Measurements from ENCODE around the gene TBCCD1. TPM values are rescaled to one million over a fixed set of nuclear protein-coding genes. Genes with fewer than 3 reads are reported as not detected.
"Not testable (repeated sequence)": the region's sequence is repeated elsewhere in the genome, so short reads cannot be mapped to it uniquely, and the experiment has no call there.

TBCCD1 gene
- total RNA-seq, 1 donor from 2014 or later, result 17.7 TPM

DNA sequence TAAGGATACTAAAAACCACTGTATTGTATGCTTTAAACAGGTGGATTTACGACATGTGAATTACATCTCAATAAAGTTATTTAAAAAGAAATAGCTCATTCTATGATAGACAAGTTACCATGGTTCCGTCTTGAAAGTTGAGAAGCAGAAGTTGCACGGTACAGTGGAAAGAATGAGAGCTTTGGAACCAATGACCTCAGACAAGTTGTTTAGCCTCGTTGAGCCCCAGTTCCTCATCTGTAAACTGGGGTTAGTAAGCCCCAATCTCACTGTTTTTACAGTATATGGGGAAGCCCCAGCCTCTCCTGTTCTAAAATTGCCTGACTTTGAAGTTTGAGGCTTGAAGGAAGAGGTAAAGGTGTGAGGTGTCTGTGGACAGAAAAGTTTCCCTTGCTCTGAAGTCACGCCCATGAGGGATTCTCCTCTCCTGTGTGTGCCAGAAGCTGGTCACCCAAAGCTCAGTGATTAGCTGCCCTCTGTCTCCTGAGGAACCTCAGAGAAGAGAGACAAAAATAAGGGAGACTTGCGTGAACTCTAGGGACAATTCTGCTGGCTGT, 32.9 kb downstream of the TBCCD1 start:
- peaks cover 42% of the 10 kb centered on the region for H3K4me1 Mint-ChIP-seq (ENCODE audit: low read depth)
- no peaks in the 10 kb centered on the region for H3K9me3 Mint-ChIP-seq
- no peaks in the 10 kb centered on the region for H3K27me3 Mint-ChIP-seq (ENCODE audit: low read depth)
- intact Hi-C loops (cut with micrococcal nuclease), result loop anchor here (1.0 to 10.0 kb wide), 5 partner anchors 37 to 557 kb away; partner anchors contain the start of genes AHSG and DNAJB11
- H3K4me3 Mint-ChIP-seq (ENCODE audit: low read depth), result peak overlapping the region; percentile 57
- peaks cover 6% of the 10 kb centered on the region for H3K36me3 Mint-ChIP-seq (ENCODE audit: low read depth)
- peak overlapping the region; percentile 90 for H3K27ac Mint-ChIP-seq
- DNase-seq (ENCODE audit: low spot score), result peak; percentile 14

DNA sequence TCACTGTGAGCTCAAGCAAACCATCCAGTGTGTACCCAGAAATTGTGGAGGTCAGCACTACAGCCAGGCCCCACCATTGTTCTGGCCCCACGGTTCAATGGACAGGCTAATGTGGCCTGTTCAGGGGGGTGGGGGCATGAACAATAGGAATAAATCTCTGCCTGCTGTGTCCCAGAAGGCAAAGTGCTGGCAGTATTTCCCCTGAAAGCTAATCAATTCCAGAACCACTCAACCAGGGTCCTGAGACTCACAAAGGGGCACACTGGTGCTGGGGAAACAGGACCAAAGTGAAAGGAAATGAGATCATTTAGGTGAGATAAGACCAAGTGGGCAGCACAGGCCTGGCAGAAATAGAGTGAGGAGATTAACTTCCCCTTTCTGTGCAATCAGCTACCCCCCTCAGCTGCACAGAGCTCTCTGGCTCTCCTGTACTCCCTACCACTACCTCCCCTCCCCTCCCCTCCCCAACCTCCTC, 34.5 kb downstream of the TBCCD1 start:
- no peak for DNase-seq (ENCODE audit: low spot score)
- H3K27me3 Mint-ChIP-seq (ENCODE audit: low read depth), result no peaks in the 10 kb centered on the region
- H3K4me1 Mint-ChIP-seq (ENCODE audit: low read depth), result peaks cover 39% of the 10 kb centered on the region
- H3K4me3 Mint-ChIP-seq (ENCODE audit: low read depth), result no peak overlapping the region
- no peaks in the 10 kb centered on the region for H3K9me3 Mint-ChIP-seq
- H3K36me3 Mint-ChIP-seq (ENCODE audit: low read depth), result no peaks in the 10 kb centered on the region
- H3K27ac Mint-ChIP-seq, result peak overlapping the region; percentile 21
- intact Hi-C loops (cut with micrococcal nuclease), result loop anchor here (10.0 kb wide), 2 partner anchors 82 to 118 kb away; partner anchors contain the start of gene AHSG

DNA sequence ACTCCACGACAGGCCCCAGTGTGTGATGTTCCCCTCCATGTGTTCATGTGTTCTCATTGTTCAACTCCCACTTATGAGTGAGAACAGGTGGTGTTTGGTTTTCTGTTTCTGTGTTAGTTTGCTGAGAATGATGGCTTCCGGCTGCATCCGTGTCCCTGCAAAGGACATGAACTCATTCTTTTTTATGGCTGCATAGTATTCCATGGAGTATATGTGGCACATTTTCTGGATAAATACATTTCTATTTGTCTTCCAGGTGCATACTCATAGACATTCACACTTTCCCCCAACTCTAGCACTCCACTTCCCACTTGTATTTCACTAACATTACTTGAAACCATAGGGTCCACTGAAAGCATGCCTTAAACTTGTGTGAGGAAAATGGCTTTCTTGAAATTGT, 35.4 kb downstream of the TBCCD1 start:
- intact Hi-C loops (cut with micrococcal nuclease), result loop anchor here (10.0 kb wide), 2 partner anchors 83 to 117 kb away; partner anchors contain the start of gene AHSG
- H3K27me3 Mint-ChIP-seq (ENCODE audit: low read depth); H3K27ac Mint-ChIP-seq; H3K36me3 Mint-ChIP-seq (ENCODE audit: low read depth); H3K9me3 Mint-ChIP-seq; DNase-seq (ENCODE audit: low spot score); H3K4me3 Mint-ChIP-seq (ENCODE audit: low read depth): not testable (repeated sequence)
- H3K4me1 Mint-ChIP-seq (ENCODE audit: low read depth), result peaks cover 33% of the 10 kb centered on the region

DNA sequence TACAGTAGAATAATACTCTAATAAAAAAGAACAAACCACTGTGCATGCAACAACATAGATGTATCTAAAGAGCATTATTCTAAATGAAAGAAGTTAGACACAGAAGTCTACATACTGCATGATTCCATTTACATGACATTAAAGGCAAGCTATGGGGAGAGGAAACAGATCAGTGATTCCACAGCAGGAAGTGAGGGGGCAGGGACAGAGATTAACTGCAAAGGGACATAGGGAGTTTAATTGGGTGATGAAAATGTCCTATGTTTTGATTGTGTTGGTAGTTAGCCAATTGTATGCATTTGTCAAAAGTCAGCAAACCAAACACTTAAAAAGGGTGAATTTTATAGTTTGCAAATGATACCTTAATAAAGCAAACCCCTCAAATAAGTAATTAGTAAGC, 36.7 kb downstream of the TBCCD1 start:
- Mint-ChIP-seq H3K4me3 (ENCODE audit: low read depth) (no peak overlapping the region), H3K36me3 (ENCODE audit: low read depth) (no peaks in the 10 kb centered on the region), H3K27ac (no peak overlapping the region), H3K9me3 (no peaks in the 10 kb centered on the region), H3K4me1 (ENCODE audit: low read depth) (peaks cover 26% of the 10 kb centered on the region), H3K27me3 (ENCODE audit: low read depth) (no peaks in the 10 kb centered on the region)
- DNase-seq (ENCODE audit: low spot score), result no peak
- intact Hi-C loops (cut with micrococcal nuclease), result loop anchor here (10.0 kb wide), 2 partner anchors 84 to 116 kb away; partner anchors contain the start of gene AHSG

DNA sequence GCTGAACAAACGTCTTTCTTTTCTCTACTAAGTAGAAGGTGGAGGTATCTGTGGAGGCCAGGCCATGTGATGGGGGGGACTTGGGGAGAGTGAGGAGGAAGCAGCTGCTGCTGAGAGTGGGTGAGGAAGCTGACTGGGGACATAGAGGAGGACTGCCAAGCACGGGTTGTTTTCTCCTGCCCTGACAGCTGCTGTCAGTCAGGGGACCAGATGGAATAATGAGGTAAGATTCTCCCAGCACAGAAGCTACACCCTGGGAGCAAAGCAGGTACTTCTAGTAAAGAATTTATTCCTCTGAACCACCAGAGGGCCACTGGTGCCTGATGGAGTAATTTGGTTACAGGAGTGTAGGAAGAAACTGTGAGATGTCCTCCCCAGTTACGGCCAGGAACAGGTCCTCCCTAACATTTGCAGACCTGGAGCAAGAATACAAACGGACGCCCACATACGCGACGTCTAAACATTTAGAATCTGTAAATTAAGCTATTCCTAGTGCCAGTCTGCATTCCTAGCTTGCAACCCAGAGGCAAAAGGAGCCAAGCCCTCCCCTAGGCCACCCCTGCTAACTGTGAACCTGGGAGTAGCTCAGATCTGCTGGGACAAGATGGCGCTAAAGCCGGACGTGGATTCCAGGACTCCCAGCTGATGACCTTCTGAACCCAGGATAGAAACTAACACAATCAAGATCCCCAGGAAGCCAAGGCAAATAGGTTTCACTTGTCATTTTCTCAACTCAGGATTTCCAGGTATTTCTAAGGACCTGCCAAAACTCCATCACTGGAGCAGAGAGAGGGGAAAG, 37.7 kb downstream of the TBCCD1 start:
- H3K4me3 Mint-ChIP-seq (ENCODE audit: low read depth), result no peak overlapping the region
- no peaks in the 10 kb centered on the region for H3K36me3 Mint-ChIP-seq (ENCODE audit: low read depth)
- DNase-seq (ENCODE audit: low spot score), result no peak
- intact Hi-C loops (cut with micrococcal nuclease), result no loop called here
- no peak overlapping the region for H3K27ac Mint-ChIP-seq
- H3K27me3 Mint-ChIP-seq (ENCODE audit: low read depth), result no peaks in the 10 kb centered on the region
- H3K4me1 Mint-ChIP-seq (ENCODE audit: low read depth), result peaks cover 17% of the 10 kb centered on the region
- H3K9me3 Mint-ChIP-seq, result no peaks in the 10 kb centered on the region

DNA sequence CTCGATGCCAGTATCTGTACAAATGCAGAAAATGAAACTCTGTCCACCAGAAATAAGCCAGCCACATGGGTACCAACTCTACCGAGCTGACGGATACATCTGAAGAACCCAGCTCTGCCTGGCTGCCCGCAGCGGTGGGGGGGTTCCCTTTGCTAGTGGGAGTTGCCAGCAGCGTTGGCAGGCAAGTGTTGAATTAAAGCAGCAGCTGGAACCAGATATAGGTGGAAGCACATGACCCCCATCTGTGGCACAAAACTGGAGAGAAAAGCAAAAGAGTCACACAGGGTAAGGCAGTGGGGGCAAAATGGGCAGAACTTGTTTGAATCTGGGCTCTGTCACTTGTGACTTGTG, 40.9 kb downstream of the TBCCD1 start:
- Mint-ChIP-seq H3K36me3 (ENCODE audit: low read depth) (no peaks in the 10 kb centered on the region), H3K27me3 (ENCODE audit: low read depth) (no peaks in the 10 kb centered on the region), H3K4me1 (ENCODE audit: low read depth) (peaks cover 14% of the 10 kb centered on the region), H3K4me3 (ENCODE audit: low read depth) (no peak overlapping the region), H3K9me3 (no peaks in the 10 kb centered on the region), H3K27ac (no peak overlapping the region)
- no peak for DNase-seq (ENCODE audit: low spot score)
- intact Hi-C loops (cut with micrococcal nuclease), result no loop called here

DNA sequence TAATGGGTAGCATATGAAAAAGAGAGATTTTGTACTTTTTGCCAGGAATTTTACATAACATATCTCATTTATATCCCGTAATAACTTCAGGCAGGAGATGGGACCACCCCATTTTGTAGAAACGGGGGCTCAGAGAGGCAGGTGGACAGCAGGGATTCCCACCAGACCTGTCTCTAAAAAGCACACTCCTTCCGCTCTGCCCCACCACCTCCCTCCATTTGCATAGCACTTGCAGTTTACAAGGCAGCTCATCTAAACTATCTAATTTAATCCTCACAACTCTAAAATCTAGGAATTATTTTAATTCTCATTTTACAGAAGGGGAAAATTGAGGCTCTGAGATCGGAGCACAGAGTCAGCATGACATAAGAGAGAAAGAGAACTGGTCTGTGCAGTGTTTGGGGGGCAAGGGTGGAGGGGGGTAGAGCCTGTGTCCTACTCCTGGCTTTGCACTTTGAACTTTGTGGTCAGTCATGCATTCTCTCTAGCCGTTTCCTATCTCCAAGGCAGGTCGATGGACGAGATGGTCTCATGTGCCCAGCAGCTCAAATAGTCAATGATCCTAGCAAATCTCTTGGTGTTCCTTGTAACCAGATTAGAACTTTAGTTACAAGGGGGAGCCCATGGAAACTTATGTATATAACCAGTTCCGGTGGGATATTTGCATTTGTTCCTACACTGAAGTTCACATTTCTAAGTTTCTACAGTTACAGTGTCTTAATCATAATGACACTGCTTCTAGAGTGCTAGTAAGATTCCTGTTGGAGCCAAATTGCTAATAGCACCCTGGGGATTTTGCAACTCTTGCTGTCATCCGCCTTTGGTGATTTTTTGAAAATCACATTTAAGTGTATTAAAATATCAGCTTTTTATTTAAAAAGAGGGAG, 41.5 kb downstream of the TBCCD1 start:
- Mint-ChIP-seq H3K27me3 (ENCODE audit: low read depth) (no peaks in the 10 kb centered on the region), H3K27ac (no peak overlapping the region), H3K9me3 (no peaks in the 10 kb centered on the region), H3K4me3 (ENCODE audit: low read depth) (no peak overlapping the region), H3K36me3 (ENCODE audit: low read depth) (no peaks in the 10 kb centered on the region), H3K4me1 (ENCODE audit: low read depth) (peaks cover 14% of the 10 kb centered on the region)
- intact Hi-C loops (cut with micrococcal nuclease), result no loop called here
- DNase-seq (ENCODE audit: low spot score), result no peak

DNA sequence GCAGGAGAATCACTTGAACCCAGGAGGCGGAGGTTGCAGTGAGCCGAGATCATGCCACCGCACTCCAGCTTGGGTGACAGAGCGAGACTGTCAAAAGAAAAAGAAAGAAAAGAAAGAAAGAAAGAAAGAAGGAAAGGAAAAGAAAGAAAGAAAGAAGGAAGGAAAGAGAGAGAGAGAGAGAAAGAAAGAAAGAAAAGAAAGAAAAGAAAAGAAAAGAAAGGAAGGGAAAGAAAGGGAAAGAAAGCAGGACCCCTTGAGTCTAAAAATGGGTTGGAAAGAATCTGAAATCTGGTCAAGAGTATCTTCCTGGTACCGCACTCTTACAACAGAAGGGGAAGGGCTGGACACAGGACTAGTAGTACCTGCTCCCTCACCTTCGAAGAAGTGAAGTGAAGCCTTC, 42.5 kb downstream of the TBCCD1 start:
- Mint-ChIP-seq H3K4me3 (ENCODE audit: low read depth) (no peak overlapping the region), H3K4me1 (ENCODE audit: low read depth) (peaks cover 16% of the 10 kb centered on the region), H3K36me3 (ENCODE audit: low read depth) (no peaks in the 10 kb centered on the region), H3K27ac (no peak overlapping the region), H3K27me3 (ENCODE audit: low read depth) (no peaks in the 10 kb centered on the region), H3K9me3 (no peaks in the 10 kb centered on the region)
- DNase-seq (ENCODE audit: low spot score), result no peak
- intact Hi-C loops (cut with micrococcal nuclease), result no loop called here

DNA sequence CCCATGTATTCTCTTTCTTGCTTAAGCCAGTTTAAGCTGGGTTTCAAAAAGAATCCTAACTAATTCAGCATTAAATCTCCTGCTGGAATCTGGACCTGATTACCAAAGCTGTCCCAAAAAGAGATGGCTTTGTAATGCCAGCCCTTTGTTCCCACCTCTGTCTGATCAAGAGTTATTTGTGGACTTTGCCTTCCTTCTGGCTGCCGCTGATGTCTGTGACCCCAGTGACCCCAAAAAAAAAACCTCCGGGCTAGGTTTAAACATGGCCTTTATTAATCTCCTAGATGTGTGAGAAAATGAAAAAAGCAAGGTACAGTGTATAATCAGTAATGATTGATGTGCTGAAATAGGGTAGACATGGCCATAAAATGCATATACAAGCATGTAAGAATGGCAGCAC, 43.7 kb downstream of the TBCCD1 start:
- H3K4me1 Mint-ChIP-seq (ENCODE audit: low read depth), result peaks cover 23% of the 10 kb centered on the region
- H3K27me3 Mint-ChIP-seq (ENCODE audit: low read depth), result no peaks in the 10 kb centered on the region
- H3K4me3 Mint-ChIP-seq (ENCODE audit: low read depth), result no peak overlapping the region
- intact Hi-C loops (cut with micrococcal nuclease), result no loop called here
- H3K9me3 Mint-ChIP-seq, result no peaks in the 10 kb centered on the region
- no peaks in the 10 kb centered on the region for H3K36me3 Mint-ChIP-seq (ENCODE audit: low read depth)
- H3K27ac Mint-ChIP-seq, result no peak overlapping the region
- DNase-seq (ENCODE audit: low spot score), result no peak

DNA sequence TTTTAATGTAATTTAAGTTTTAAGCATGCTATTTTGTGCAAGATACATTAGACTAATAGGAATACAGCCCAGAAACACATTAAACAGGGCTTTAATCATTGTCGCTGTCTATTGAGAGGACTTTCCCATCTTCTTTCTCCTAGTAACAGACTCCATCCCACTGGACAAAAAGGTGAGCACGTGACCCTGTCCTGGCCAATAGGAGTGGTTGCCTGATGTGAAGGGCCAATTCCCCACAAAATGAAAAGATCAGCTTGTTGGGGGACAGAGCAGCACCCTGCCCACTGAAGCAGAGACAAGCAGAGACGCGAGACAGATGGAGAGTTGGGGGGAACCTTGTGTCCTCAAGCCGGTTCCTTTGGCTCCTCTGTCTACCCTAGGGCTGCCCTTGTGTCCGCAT, 44.1 kb downstream of the TBCCD1 start:
- H3K27ac Mint-ChIP-seq, result no peak overlapping the region
- intact Hi-C loops (cut with micrococcal nuclease), result no loop called here
- no peak overlapping the region for H3K4me3 Mint-ChIP-seq (ENCODE audit: low read depth)
- DNase-seq (ENCODE audit: low spot score), result no peak
- no peaks in the 10 kb centered on the region for H3K36me3 Mint-ChIP-seq (ENCODE audit: low read depth)
- H3K4me1 Mint-ChIP-seq (ENCODE audit: low read depth), result peaks cover 23% of the 10 kb centered on the region
- no peaks in the 10 kb centered on the region for H3K9me3 Mint-ChIP-seq
- H3K27me3 Mint-ChIP-seq (ENCODE audit: low read depth), result no peaks in the 10 kb centered on the region

DNA sequence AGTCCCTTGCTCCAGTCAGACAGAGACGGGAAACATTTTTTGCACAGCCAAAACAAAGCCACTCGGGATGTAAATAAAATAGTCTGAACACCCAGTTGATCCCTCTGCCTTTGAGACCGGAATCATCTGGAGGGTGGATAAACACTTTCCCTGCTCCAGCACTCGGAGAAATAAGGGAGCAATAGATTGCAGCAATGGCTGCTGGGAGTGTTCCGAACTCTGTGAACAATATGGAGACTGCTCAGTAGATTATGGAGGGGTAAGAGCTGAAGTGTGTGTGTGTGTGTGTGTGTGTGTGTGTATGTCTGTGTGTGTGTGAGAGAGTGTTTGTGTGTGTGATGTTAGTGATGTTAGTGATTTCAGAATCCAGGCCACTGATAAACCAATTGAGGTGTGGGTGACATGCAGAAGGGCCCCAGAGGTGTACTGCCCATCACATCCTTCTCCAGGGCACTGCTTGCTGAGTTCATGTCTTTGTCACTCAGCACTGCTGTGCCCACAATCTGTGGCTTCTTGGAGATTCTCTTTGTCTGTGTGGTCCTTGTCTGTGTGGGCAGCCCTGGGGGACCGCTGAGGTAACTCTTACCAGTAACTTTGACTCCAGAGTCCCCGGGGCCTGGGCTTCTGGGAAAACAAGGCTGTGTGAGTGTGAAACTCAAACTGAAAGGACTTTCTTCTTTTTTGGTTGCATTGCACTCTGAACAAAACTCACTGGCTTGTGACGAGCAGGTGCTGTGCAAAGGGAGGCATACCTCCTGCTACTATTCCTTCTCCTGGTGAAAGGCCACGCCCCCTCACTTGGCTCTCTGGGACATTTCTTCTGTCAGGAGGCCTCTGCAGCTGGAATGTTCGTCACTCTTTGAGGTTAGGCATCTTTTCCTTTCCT, 45.9 kb downstream of the TBCCD1 start:
- Mint-ChIP-seq H3K27me3 (ENCODE audit: low read depth) (no peaks in the 10 kb centered on the region), H3K9me3 (peaks cover 4% of the 10 kb centered on the region), H3K4me1 (ENCODE audit: low read depth) (peaks cover 23% of the 10 kb centered on the region), H3K4me3 (ENCODE audit: low read depth) (no peak overlapping the region), H3K27ac (no peak overlapping the region), H3K36me3 (ENCODE audit: low read depth) (no peaks in the 10 kb centered on the region)
- no peak for DNase-seq (ENCODE audit: low spot score)
- intact Hi-C loops (cut with micrococcal nuclease), result no loop called here

DNA sequence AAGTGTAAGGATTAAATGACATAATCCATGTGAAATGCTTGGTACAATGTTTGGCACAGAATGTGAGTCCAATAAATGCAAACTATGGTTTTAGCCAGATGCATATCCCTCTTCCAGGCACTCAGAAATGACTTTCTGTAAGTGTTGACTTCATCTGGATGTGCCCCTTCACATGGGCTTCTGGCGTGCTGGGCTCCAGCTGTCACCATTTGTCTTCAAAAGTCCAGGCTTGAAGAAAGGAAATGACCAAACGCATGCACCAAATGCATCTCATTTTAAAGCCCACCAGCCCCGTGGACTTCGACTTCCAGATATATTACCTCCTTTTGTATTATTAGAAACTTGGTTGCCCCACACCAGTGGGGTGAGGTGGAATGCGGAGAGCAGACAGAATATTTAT, 46.7 kb downstream of the TBCCD1 start:
- Mint-ChIP-seq H3K4me3 (ENCODE audit: low read depth) (no peak overlapping the region), H3K4me1 (ENCODE audit: low read depth) (peaks cover 30% of the 10 kb centered on the region), H3K9me3 (peaks cover 4% of the 10 kb centered on the region), H3K27me3 (ENCODE audit: low read depth) (no peaks in the 10 kb centered on the region), H3K27ac (no peak overlapping the region), H3K36me3 (ENCODE audit: low read depth) (no peaks in the 10 kb centered on the region)
- DNase-seq (ENCODE audit: low spot score), result no peak
- intact Hi-C loops (cut with micrococcal nuclease), result no loop called here

Data from activated T-helper 2 cell treated with anti-CD3 and anti-CD28 coated beads, Interferon-gamma antibody, Interleukin-2, Interleukin-4, amounts not matched to agents 10 μg/mL and 5 μg/mL and 100 μg/mL, durations not matched to agents 14 hours and 24 hours and 36 hours (primary cell).